Pancreas (tissue), 10 donors: ENCODE results near the gene CNOT4. TPM values are rescaled to one million over a fixed set of nuclear protein-coding genes. Genes with fewer than 3 reads are reported as not detected.

ENCODE experiments used
- ATAC-seq, 4 donors: fragments of 200-7000 bp; cut with Tn5 transposase; one replicate each; pipeline versions ENCODE4 v1.8.0 to v1.9.1; 2020; ENCODE audit warnings: mild to moderate bottlenecking in 4 of 4, moderate library complexity in 4 of 4
- DNase-seq, 6 donors: peaks; one replicate each; pipeline ENCODE4 v3.0.0-alpha.2; 2020
- FAIRE-seq: peaks from 2 replicates; lab custom pipeline; 2012; peaks lifted over from hg19 to GRCh38; lab: Jason Lieb, UNC
- H3K27ac ChIP-seq, 4 donors: fragments of 200-600 bp; sonication (generic); 1 replicate in 3 of 4; 2 replicates in 1 of 4; pipeline versions ENCODE4 v1.5.0 to v1.8.0; 2020
- H3K27me3 ChIP-seq, 4 donors: fragments of 200-600 bp; one replicate each; pipeline ENCODE4 v1.8.0; 2021
- H3K36me3 ChIP-seq, 3 donors: fragments of 200-600 bp; sonication (generic) in 1 of 3; one replicate each; pipeline versions ENCODE4 v1.5.0 to v1.8.0; 2020 to 2021
- H3K4me1 ChIP-seq, 3 donors: fragments of 200-600 bp; one replicate each; pipeline ENCODE4 v1.8.0; 2021
- H3K4me3 ChIP-seq, 4 donors: fragments of 200-600 bp; sonication (generic) in 2 of 4; one replicate each; pipeline versions ENCODE4 v1.5.0 to v1.8.0; 2020 to 2021
- H3K9me3 ChIP-seq, 4 donors: fragments of 200-600 bp; one replicate each; pipeline ENCODE4 v1.8.0; 2021
- CTCF ChIP-seq, 4 donors: fragments of 200-600 bp; sonication (generic) in 3 of 4; IDR thresholded peaks; one replicate each; pipeline versions ENCODE4 v1.5.0 to v1.8.0; 2021; ENCODE audit warnings: antibody characterized with exemption in 4 of 4
- WGBS, 2 donors: extraction: QIAGEN DNeasy Blood & Tissue Kit; methylation state at CpG; one replicate each; pipeline ENCODE4 v1.1.7; 2013; 5-methylcytosine and 5-hydroxymethylcytosine counted together
- intact Hi-C, 3 donors: fragments of 100-400 bp; cut with DNase I; formaldehyde crosslinking; loops; one replicate each; pipeline versions ENCODE4 v1.11.1 to v1.14.2; 2022
- polyA plus RNA-seq, 2 donors: library from polyadenylated mRNA; stranded (reverse); fragments of 200-250 nt; gene quantifications; one replicate each; pipeline ENCODE4 v1.2.3, GENCODE V29; 2013
- total RNA-seq, 6 donors: library from RNA; stranded (reverse); fragmentation: NEBNext Ultra II Directional in 4 of 6; extraction: Animal tissue kit (Norgen Biotek cat#: 25700) in 4 of 6; gene quantifications; one replicate each; pipeline versions ENCODE4 v1.2.1 to v1.2.4, GENCODE V29; 2021 to 2023
- donor health status: healthy with polysubstance abuse.
- donor health status: DM: no; HTN: no; CAD: no; lungs with moderate emphysema.
- donor health status: DM: no; HTN: no; CAD: no.
- donor health status: control.
- donor health status: control.
- donor health status: Bipolar disorder and iron deficiency.
- donor health status: DM: yes; HTN: yes; CAD: no.
- donor health status: DM: no; HTN: no; CAD: no.
- donor health status: DM: no; HTN: no; CAD: no.
- donor health status: DM: yes; HTN: yes; CAD: no.

CNOT4 gene
- total and polyA plus RNA-seq, 8 donors: 5.5 to 15.0 (median 10.3) TPM

- H3K27ac ChIP-seq: no peak overlapping the region
- WGBS, 2 donors: 95 to 96% methylated on average over 1 of the region's 1 CpG
- ATAC-seq (no peak), DNase-seq (no peak), FAIRE-seq (no peak)
- no peaks in the 10 kb centered on the region for H3K4me1 ChIP-seq
- H3K27me3 ChIP-seq: no peaks in the 10 kb centered on the region
- no peak overlapping the region for H3K4me3 ChIP-seq
- no peaks in the 10 kb centered on the region for H3K36me3 ChIP-seq
- intact Hi-C loops: no loop called here
- H3K9me3 ChIP-seq: no peaks in the 10 kb centered on the region
- no peak for TF ChIP-seq CTCF (IDR thresholded peaks at IDR 0.05)
Measured at GRCh38 chr7:135518748-135519147, 8.8 kb upstream of the CNOT4 start.

GRCh38 chr7:135517060-135517459 lies 7.2 kb upstream of the CNOT4 start:
- Histone ChIP-seq H3K27me3 (no peaks in the 10 kb centered on the region), H3K36me3 (no peaks in the 10 kb centered on the region), H3K9me3 (no peaks in the 10 kb centered on the region), H3K4me3 (no peak overlapping the region), H3K4me1 (no peaks in the 10 kb centered on the region), H3K27ac (no peak overlapping the region)
- ATAC-seq (no peak), FAIRE-seq (no peak), DNase-seq (no peak)
- WGBS, 2 donors: 77 to 83% methylated on average over 3 of the region's 3 CpGs
- intact Hi-C loops: no loop called here
- no peak for TF ChIP-seq CTCF (IDR thresholded peaks at IDR 0.05)

GRCh38 chr7:135514856-135515255 lies 5.0 kb upstream of the CNOT4 start:
- intact Hi-C loops: no loop called here

GRCh38 chr7:135512135-135512887 lies 2.4 kb upstream of the CNOT4 start:
- no peaks in the 10 kb centered on the region for H3K9me3 ChIP-seq
- FAIRE-seq: no peak

More at GRCh38 chr7:135514856-135515255, 5.0 kb upstream of the CNOT4 start:
- 49 to 67% methylated on average over 3 of the region's 3 CpGs for WGBS, 2 donors
- FAIRE-seq: no peak
- H3K4me1 ChIP-seq: no peaks in the 10 kb centered on the region
- no peak overlapping the region for H3K27ac ChIP-seq
- TF ChIP-seq CTCF (IDR thresholded peaks at IDR 0.05): no peak
- DNase-seq: no peak
- H3K27me3 ChIP-seq: no peaks in the 10 kb centered on the region
- H3K4me3 ChIP-seq: no peak overlapping the region
- no peak for ATAC-seq
- H3K9me3 ChIP-seq: no peaks in the 10 kb centered on the region
- no peaks in the 10 kb centered on the region for H3K36me3 ChIP-seq

More at GRCh38 chr7:135512135-135512887, 2.4 kb upstream of the CNOT4 start:
- Histone ChIP-seq H3K27ac (no peak overlapping the region), H3K4me1 (peaks cover 3 to 13% (median 12%) of the 10 kb centered on the region in 3 donors), H3K36me3 (no peaks in the 10 kb centered on the region), H3K4me3 (no peak overlapping the region), H3K27me3 (no peaks in the 10 kb centered on the region)
- intact Hi-C loops: no loop called here
- peak in 1 of 4 donors; percentile 12 for ATAC-seq
- 83 to 87% methylated on average over 2 of the region's 2 CpGs for WGBS, 2 donors
- DNase-seq: no peak
- peak in 2 of 4 donors; percentile 35 to 42 for TF ChIP-seq CTCF (IDR thresholded peaks at IDR 0.05)
